ENCODE results near the gene RBM38. TPM values are rescaled to one million over a fixed set of nuclear protein-coding genes. Genes with fewer than 3 reads are reported as not detected.

RBM38 gene
- total and polyA plus RNA-seq, 9 of the 15 experiments (the other 6 are each of a cell fraction or from before 2014, with no cell fraction given) = 0.28 to 82.4 (median 33.2) TPM

DNA sequence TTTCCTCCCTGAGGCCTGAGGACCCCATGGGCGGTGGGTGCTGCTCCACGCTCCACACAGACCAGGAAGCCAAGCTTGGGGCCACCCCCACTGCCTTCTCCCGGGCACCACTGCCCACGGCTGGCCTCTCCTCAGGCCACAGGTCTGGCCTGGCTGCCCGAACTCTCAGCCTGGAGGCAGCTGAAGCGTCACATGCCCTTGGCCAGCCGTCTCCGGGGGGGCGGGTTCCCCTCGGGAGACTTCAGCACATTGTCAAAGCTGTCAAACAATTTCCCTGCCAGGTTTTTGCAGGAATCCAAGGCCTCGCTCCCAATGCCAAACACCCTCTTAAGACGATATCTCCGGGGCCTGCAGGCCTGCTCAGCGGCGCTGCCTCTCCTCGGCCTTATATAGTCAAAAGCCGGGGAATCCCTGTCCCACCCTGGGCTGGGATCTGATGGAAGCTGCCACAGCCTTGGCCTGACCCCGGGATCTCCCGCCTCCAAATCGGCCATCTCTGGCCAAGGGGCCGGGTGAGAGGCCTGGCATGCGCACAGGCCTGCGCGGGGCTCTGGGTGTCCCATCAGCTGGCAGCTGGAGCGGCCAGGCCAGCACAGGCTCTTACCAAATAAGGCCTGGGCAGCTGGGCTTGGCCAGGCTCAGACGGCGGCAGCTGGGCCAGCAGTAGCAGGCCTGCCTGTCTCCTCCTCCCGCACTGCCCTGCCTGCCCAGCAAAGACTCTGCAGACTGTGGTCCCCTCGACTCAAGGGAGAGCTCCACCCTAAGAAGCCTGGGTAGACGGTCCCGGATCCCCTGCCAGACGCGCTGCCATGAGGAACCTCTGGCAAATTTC lies 49.7 kb downstream of the RBM38 start:
- H3K27me3 ChIP-seq (ENCODE audit: control insufficient read depth in 2 of 2, insufficient read depth in 2 of 2, low read length in 2 of 2) = no peaks in the 10 kb centered on the region
- ATAC-seq (no peak; the same call in 1 of the 3 replicates), DNase-seq (ENCODE audit: extremely low read depth in 1 of 4, low spot score in 3 of 4) (no peak), FAIRE-seq (no peak)
- intact Hi-C loops (cut with micrococcal nuclease) = no loop called here
- POLR2A ChIA-PET = interaction anchor here (0.6 to 1.6 kb wide), 5 partner anchors 9 to 196 kb away, joined by 3 to 6 read pairs (median 3); no protein-coding TSS in a partner anchor
- H3K4me2 ChIP-seq (ENCODE audit: insufficient read depth, low read length) = no peak overlapping the region
- peak overlapping the region in 1 of 2 experiments; percentile 24; a peak in 1 of 4 replicates for H3K9ac ChIP-seq (ENCODE audit: insufficient read depth in 1 of 2, low read depth in 2 of 2, low read length in 2 of 2)
- CTCF ChIA-PET (ENCODE audit: low intra/inter-chr PET ratio) = no interaction called here
- no peaks in the 10 kb centered on the region for H3K9me1 ChIP-seq (ENCODE audit: control insufficient read depth, insufficient read depth, low read length)
- H3K4me1 ChIP-seq (replicated peaks in 1 of 2; ENCODE audit: control insufficient read depth in 2 of 2, insufficient read depth in 2 of 2, low read length in 2 of 2) = peaks cover 2 to 43% of the 10 kb centered on the region in 2 experiments; a peak in 3 of 5 replicates
- no peak overlapping the region for H3K4me3 ChIP-seq
- TF ChIP-seq ELF1 (tag; IDR thresholded peaks at IDR 0.05) = no peak
- no peak for TF ChIP-seq GATAD2B (IDR thresholded peaks at IDR 0.05; ENCODE audit: borderline replicate concordance)
- TF ChIP-seq BRCA1 (IDR thresholded peaks at IDR 0.05) = no peak
- no peak for TF ChIP-seq BRCA1 (CRISPR knock-in tag; IDR thresholded peaks at IDR 0.05)
- TF ChIP-seq HMG20B (CRISPR knock-in tag; IDR thresholded peaks at IDR 0.05) = no peak
- no peak for TF ChIP-seq ZNF282 (CRISPR knock-in tag; IDR thresholded peaks at IDR 0.05)
- no peak for TF ChIP-seq DDX20 (tag; IDR thresholded peaks at IDR 0.05; ENCODE audit: low read depth)
- TF ChIP-seq DMBX1 (CRISPR knock-in tag; IDR thresholded peaks at IDR 0.05; ENCODE audit: borderline replicate concordance) = no peak
- no peak for TF ChIP-seq ZNF764 (CRISPR knock-in tag; IDR thresholded peaks at IDR 0.05; ENCODE audit: low read depth)
- no peak for TF ChIP-seq HSF4 (CRISPR knock-in tag; IDR thresholded peaks at IDR 0.05; ENCODE audit: borderline replicate concordance)
- TF ChIP-seq, protein P1, sequence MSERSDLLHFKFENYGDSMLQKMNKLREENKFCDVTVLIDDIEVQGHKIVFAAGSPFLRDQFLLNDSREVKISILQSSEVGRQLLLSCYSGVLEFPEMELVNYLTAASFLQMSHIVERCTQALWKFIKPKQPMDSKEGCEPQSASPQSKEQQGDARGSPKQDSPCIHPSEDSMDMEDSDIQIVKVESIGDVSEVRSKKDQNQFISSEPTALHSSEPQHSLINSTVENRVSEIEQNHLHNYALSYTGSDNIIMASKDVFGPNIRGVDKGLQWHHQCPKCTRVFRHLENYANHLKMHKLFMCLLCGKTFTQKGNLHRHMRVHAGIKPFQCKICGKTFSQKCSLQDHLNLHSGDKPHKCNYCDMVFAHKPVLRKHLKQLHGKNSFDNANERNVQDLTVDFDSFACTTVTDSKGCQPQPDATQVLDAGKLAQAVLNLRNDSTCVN (CRISPR knock-in tag; IDR thresholded peaks at IDR 0.05) = no peak
- TF ChIP-seq EZH2 (IDR thresholded peaks at IDR 0.05; ENCODE audit: borderline replicate concordance, low read depth, low read length) = no peak
- TF ChIP-seq, protein P2, sequence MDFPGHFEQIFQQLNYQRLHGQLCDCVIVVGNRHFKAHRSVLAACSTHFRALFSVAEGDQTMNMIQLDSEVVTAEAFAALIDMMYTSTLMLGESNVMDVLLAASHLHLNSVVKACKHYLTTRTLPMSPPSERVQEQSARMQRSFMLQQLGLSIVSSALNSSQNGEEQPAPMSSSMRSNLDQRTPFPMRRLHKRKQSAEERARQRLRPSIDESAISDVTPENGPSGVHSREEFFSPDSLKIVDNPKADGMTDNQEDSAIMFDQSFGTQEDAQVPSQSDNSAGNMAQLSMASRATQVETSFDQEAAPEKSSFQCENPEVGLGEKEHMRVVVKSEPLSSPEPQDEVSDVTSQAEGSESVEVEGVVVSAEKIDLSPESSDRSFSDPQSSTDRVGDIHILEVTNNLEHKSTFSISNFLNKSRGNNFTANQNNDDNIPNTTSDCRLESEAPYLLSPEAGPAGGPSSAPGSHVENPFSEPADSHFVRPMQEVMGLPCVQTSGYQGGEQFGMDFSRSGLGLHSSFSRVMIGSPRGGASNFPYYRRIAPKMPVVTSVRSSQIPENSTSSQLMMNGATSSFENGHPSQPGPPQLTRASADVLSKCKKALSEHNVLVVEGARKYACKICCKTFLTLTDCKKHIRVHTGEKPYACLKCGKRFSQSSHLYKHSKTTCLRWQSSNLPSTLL (IDR thresholded peaks at IDR 0.05) = no peak
- TF ChIP-seq FOXP1 (CRISPR knock-in tag; IDR thresholded peaks at IDR 0.05) = no peak
- TF ChIP-seq NCOA2 (IDR thresholded peaks at IDR 0.05; ENCODE audit: partially characterized antibody in 2 of 2) = no peak
- WGBS (ENCODE audit: insufficient coverage, low coverage, missing lambda C conversion rate) = 71% methylated on average over 26 of the region's 33 CpGs
- no peaks in the 10 kb centered on the region for H4K20me1 ChIP-seq (replicated peaks; ENCODE audit: control insufficient read depth, insufficient read depth, low read length)
- H2AFZ ChIP-seq (ENCODE audit: low read depth, low read length) = no peak overlapping the region
- no peak overlapping the region for H3K27ac ChIP-seq (ENCODE audit: extremely low read depth, low read depth, low read length)
- 0 out of 2 replicates have a peak, but pooled peaks cover 2% of the 10 kb centered on the region for H3K9me3 ChIP-seq (replicated peaks; ENCODE audit: control insufficient read depth, insufficient read depth, low read depth, low read length)
- in situ Hi-C loops (cut with MboI) = no loop called here
- BruUV-seq (replicated peaks) = no TSS peak
- no peaks in the 10 kb centered on the region for H3K79me2 ChIP-seq (ENCODE audit: control insufficient read depth, insufficient read depth, low read length)
- no peaks in the 10 kb centered on the region for H3K36me3 ChIP-seq (ENCODE audit: control insufficient read depth, insufficient read depth, low read length)
